ENCODE data around the gene WSCD2. TPM values are rescaled to one million over a fixed set of nuclear protein-coding genes. Genes with fewer than 3 reads are reported as not detected.

WSCD2 gene
- total and polyA plus RNA-seq, 2 of the 4 experiments (the other 2 are of a cell fraction): not detected

- no peak overlapping the region for H3K4ac ChIP-seq (ENCODE audit: low read depth, low read length)
- TF ChIP-seq CEBPB (IDR thresholded peaks at IDR 0.05; ENCODE audit: low read depth, low read length) (no peak), SMC3 (IDR thresholded peaks at IDR 0.05; ENCODE audit: low read depth, low read length) (no peak), ELK1 (IDR thresholded peaks at IDR 0.05; ENCODE audit: borderline replicate concordance, low read depth, low read length) (no peak), RCOR1 (IDR thresholded peaks at IDR 0.05; ENCODE audit: insufficient replicate concordance, low read length) (no peak), CTCF (conservative IDR thresholded peaks at IDR 0.05; ENCODE audit: low read depth, low read length) (no peak), CHD1 (IDR thresholded peaks at IDR 0.05; ENCODE audit: low read depth, low read length) (no peak), RAD21 (IDR thresholded peaks at IDR 0.05; ENCODE audit: low read length) (no peak), NFE2L2 (IDR thresholded peaks at IDR 0.05; ENCODE audit: low read depth, low read length) (no peak), MXI1 (IDR thresholded peaks at IDR 0.05; ENCODE audit: borderline replicate concordance, low read depth, low read length) (no peak), POLR2A (IDR thresholded peaks at IDR 0.05; ENCODE audit: low read depth, low read length) (no peak), MAFK (IDR thresholded peaks at IDR 0.05; ENCODE audit: low read depth, low read length) (no peak), MAZ (IDR thresholded peaks at IDR 0.05; ENCODE audit: borderline replicate concordance, low read depth, low read length) (no peak), FOS (IDR thresholded peaks at IDR 0.05; ENCODE audit: low read depth, low read length) (no peak), USF2 (IDR thresholded peaks at IDR 0.05; ENCODE audit: low read depth, low read length) (no peak), RFX5 (IDR thresholded peaks at IDR 0.05; ENCODE audit: low read depth, low read length) (no peak), BHLHE40 (IDR thresholded peaks at IDR 0.05; ENCODE audit: low read depth, low read length) (no peak)
- no peak overlapping the region for H4K8ac ChIP-seq (ENCODE audit: low read depth in 2 of 2, low read length in 2 of 2)
- no peaks in the 10 kb centered on the region for H3K9me3 ChIP-seq (ENCODE audit: control insufficient read depth, insufficient read depth, low read length)
- H3K18ac ChIP-seq (ENCODE audit: low read depth, low read length): no peak overlapping the region
- H3K4me2 ChIP-seq (ENCODE audit: low read depth, low read length): no peak overlapping the region
- H4K20me1 ChIP-seq (ENCODE audit: insufficient read depth, low read length): no peaks in the 10 kb centered on the region
- no peak overlapping the region for H3K27ac ChIP-seq (ENCODE audit: insufficient read depth, low read length)
- no peak overlapping the region for H2BK120ac ChIP-seq (ENCODE audit: low read depth, low read length)
- H3K23ac ChIP-seq (ENCODE audit: low read depth, low read length): no peak overlapping the region
- H3K9me1 ChIP-seq (ENCODE audit: insufficient read depth, low read length): no peaks in the 10 kb centered on the region
- DNase-seq (no peak), ATAC-seq (ENCODE audit: low read depth) (no peak)
- no peak overlapping the region for H2AFZ ChIP-seq (replicated peaks; ENCODE audit: low read length, poor library complexity)
- no peaks in the 10 kb centered on the region for H3K27me3 ChIP-seq (ENCODE audit: control insufficient read depth, insufficient read depth, low read length)
- CTCF ChIA-PET: no interaction called here
- intact Hi-C loops (cut with micrococcal nuclease): no loop called here
- WGBS, 2 experiments (ENCODE audit: extremely low coverage in 2 of 2, insufficient read length in 1 of 2): 17% methylated on average over 2 of the region's 5 CpGs; no CpG with 5 or more reads in 1 of the 2 experiments
- no peak overlapping the region for H2BK15ac ChIP-seq (ENCODE audit: low read depth, low read length)
- no peak overlapping the region for H3K4me3 ChIP-seq (ENCODE audit: insufficient read depth, low read depth, low read length)
- no peak overlapping the region for H3K9ac ChIP-seq (ENCODE audit: low read depth, low read length)
- dilution Hi-C loops (cut with HindIII; ENCODE audit: low sequenced_read_pairs, unreplicated experiment): no loop called here
- in situ Hi-C loops (cut with MboI; ENCODE audit: low sequenced_read_pairs): no loop called here
- no peak overlapping the region for H2AK5ac ChIP-seq (ENCODE audit: low read depth, low read length)
- no peak overlapping the region for H4K91ac ChIP-seq (ENCODE audit: insufficient read depth, low read depth, low read length)
- H2AK9ac ChIP-seq (replicated peaks; ENCODE audit: low read depth, low read length, poor library complexity): no peak overlapping the region
- no peaks in the 10 kb centered on the region for H3K4me1 ChIP-seq (ENCODE audit: control insufficient read depth, insufficient read depth, low read length)
- H3K14ac ChIP-seq (replicated peaks; ENCODE audit: low read depth, low read length): no peak overlapping the region
- H2BK5ac ChIP-seq (ENCODE audit: low read depth, low read length, poor library complexity, severe bottlenecking): no peak overlapping the region
- no TSS peak for BruUV-seq (replicated peaks)
- no peak overlapping the region for H2BK20ac ChIP-seq (ENCODE audit: low read depth, low read length)
- no peaks in the 10 kb centered on the region for H3K36me3 ChIP-seq (ENCODE audit: control insufficient read depth, insufficient read depth, low read length)
- H3K56ac ChIP-seq (ENCODE audit: extremely low read depth, insufficient read depth, low read length): no peak overlapping the region
- H3K79me1 ChIP-seq (ENCODE audit: low read depth in 1 of 2, low read length in 2 of 2): no peaks in the 10 kb centered on the region
- no peak overlapping the region for H4K5ac ChIP-seq (ENCODE audit: low read depth, low read length)
- POLR2A ChIA-PET (ENCODE audit: unreplicated experiment): interaction anchor here (0.5 kb wide), 1 partner anchor 40 kb away, joined by 4 read pairs; no protein-coding TSS in a partner anchor
Measured at GRCh38 chr12:108235197-108235984, 106.3 kb downstream of the WSCD2 start.

Data from IMR-90 (cell line).